ENCODE results near the gene PPP2R5D.
"Not testable (repeated sequence)": the region's sequence is repeated elsewhere in the genome, so short reads cannot be mapped to it uniquely, and the experiment has no call there.

PPP2R5D gene

GRCh38 chr6:43034190-43034525 lies 49.8 kb downstream of the PPP2R5D start:
- no peak for DNase-seq

GRCh38 chr6:43035495-43036194 lies 51.3 kb downstream of the PPP2R5D start:
- DNase-seq = no peak

- DNase-seq = no peak
Measured at GRCh38 chr6:43036712-43037111, 52.3 kb downstream of the PPP2R5D start.

GRCh38 chr6:43037197-43037596 lies 52.8 kb downstream of the PPP2R5D start:
- DNase-seq = no peak

GRCh38 chr6:43037706-43038105 lies 53.3 kb downstream of the PPP2R5D start:
- DNase-seq = no peak

- DNase-seq = no peak
Measured at GRCh38 chr6:43038727-43039126, 54.4 kb downstream of the PPP2R5D start.

GRCh38 chr6:43040542-43041257 lies 56.3 kb downstream of the PPP2R5D start:
- DNase-seq = no peak

- not testable (repeated sequence) for DNase-seq
Measured at GRCh38 chr6:43041475-43041874, 57.1 kb downstream of the PPP2R5D start.

- no peak for DNase-seq
Measured at GRCh38 chr6:43043310-43043709, 58.9 kb downstream of the PPP2R5D start.

- DNase-seq = no peak
Measured at GRCh38 chr6:43045371-43045930, 61.1 kb downstream of the PPP2R5D start.

- no peak for DNase-seq
Measured at GRCh38 chr6:43047998-43048397, 63.6 kb downstream of the PPP2R5D start.

GRCh38 chr6:43050981-43051380 lies 66.6 kb downstream of the PPP2R5D start:
- no peak for DNase-seq

GRCh38 chr6:43052225-43052841 lies 68.0 kb downstream of the PPP2R5D start:
- DNase-seq = no peak

GRCh38 chr6:43052842-43053544 lies 68.6 kb downstream of the PPP2R5D start:
- peak; percentile 22 for DNase-seq

- peak; percentile 97 for DNase-seq
Measured at GRCh38 chr6:43053545-43054205, 69.3 kb downstream of the PPP2R5D start, which contains the start of gene CUL7. TSS of gene CUL7 (minus strand) at chr6:43053851. CDS start at chr6:43052788, 1,063 bp downstream.

- no peak for DNase-seq
Measured at GRCh38 chr6:43054206-43054943, 70.0 kb downstream of the PPP2R5D start.

GRCh38 chr6:43055966-43056365 lies 71.6 kb downstream of the PPP2R5D start:
- no peak for DNase-seq

- no peak for DNase-seq
Measured at GRCh38 chr6:43058531-43058930, 74.2 kb downstream of the PPP2R5D start.

- DNase-seq = peak; percentile 99
Measured at GRCh38 chr6:43059168-43060033, 75.0 kb downstream of the PPP2R5D start, which contains the start of the genes KLC4 and MRPL2. TSS of gene KLC4 (plus strand) at chr6:43059631. CDS start at chr6:43061336, 1,705 bp downstream. TSS of gene MRPL2 (minus strand) at chr6:43059434. CDS start at chr6:43059381, 53 bp downstream.

- no peak for DNase-seq
Measured at GRCh38 chr6:43060034-43060754, 75.8 kb downstream of the PPP2R5D start.

Measured in fibroblast of skin of right biceps (primary cell).